ENCODE data around the gene SPATA31C2. TPM values are rescaled to one million over a fixed set of nuclear protein-coding genes. Genes with fewer than 3 reads are reported as not detected.
"Not testable (repeated sequence)": the region's sequence is repeated elsewhere in the genome, so short reads cannot be mapped to it uniquely, and the experiment has no call there.

SPATA31C2 gene
- polyA plus RNA-seq (2012; ENCODE audit: low read depth, missing spikeins), result not detected

GRCh38 chr9:88138375-88138774 lies at the start of gene SPATA31C2:
TSS of gene SPATA31C2 (minus strand) at chr9:88138475. CDS start at chr9:88138446, 29 bp downstream.
- not testable (repeated sequence) for FAIRE-seq; DNase-seq (ENCODE audit: insufficient read length, low spot score)

GRCh38 chr9:88187631-88188030 lies 49.4 kb upstream of the SPATA31C2 start:
- FAIRE-seq (no peak), DNase-seq (ENCODE audit: insufficient read length, low spot score) (no peak)
- TF ChIP-seq POU2F2 (IDR thresholded peaks at IDR 0.05; ENCODE audit: low read depth, low read length), result no peak
- no peak for TF ChIP-seq TAF1 (IDR thresholded peaks at IDR 0.05; ENCODE audit: low read depth, low read length)
- no peak for TF ChIP-seq PAX5 (IDR thresholded peaks at IDR 0.05; ENCODE audit: insufficient read depth, low read length, severe bottlenecking)
- TF ChIP-seq POLR2A (IDR thresholded peaks at IDR 0.05; ENCODE audit: low read depth, low read length), result no peak
- no peak for TF ChIP-seq POLR2AphosphoS5 (IDR thresholded peaks at IDR 0.05; ENCODE audit: low read depth, low read length)
- TF ChIP-seq SPI1 (IDR thresholded peaks at IDR 0.05; ENCODE audit: low read depth, low read length), result no peak

GRCh38 chr9:88186495-88187110 lies 48.3 kb upstream of the SPATA31C2 start:
- FAIRE-seq, result no peak
- TF ChIP-seq POU2F2 (IDR thresholded peaks at IDR 0.05; ENCODE audit: low read depth, low read length), result no peak
- TF ChIP-seq TAF1 (IDR thresholded peaks at IDR 0.05; ENCODE audit: low read depth, low read length), result no peak
- no peak for TF ChIP-seq POLR2A (IDR thresholded peaks at IDR 0.05; ENCODE audit: low read depth, low read length)
- TF ChIP-seq SPI1 (IDR thresholded peaks at IDR 0.05; ENCODE audit: low read depth, low read length), result no peak
- no peak for TF ChIP-seq PAX5 (IDR thresholded peaks at IDR 0.05; ENCODE audit: insufficient read depth, low read length, severe bottlenecking)
- TF ChIP-seq POLR2AphosphoS5 (IDR thresholded peaks at IDR 0.05; ENCODE audit: low read depth, low read length), result no peak
- DNase-seq (ENCODE audit: insufficient read length, low spot score), result no peak

GRCh38 chr9:88184976-88185375 lies 46.7 kb upstream of the SPATA31C2 start:
- DNase-seq (ENCODE audit: insufficient read length, low spot score) (no peak), FAIRE-seq (no peak)
- TF ChIP-seq PAX5 (IDR thresholded peaks at IDR 0.05; ENCODE audit: insufficient read depth, low read length, severe bottlenecking) (no peak), POU2F2 (IDR thresholded peaks at IDR 0.05; ENCODE audit: low read depth, low read length) (no peak), TAF1 (IDR thresholded peaks at IDR 0.05; ENCODE audit: low read depth, low read length) (no peak), POLR2AphosphoS5 (IDR thresholded peaks at IDR 0.05; ENCODE audit: low read depth, low read length) (no peak), SPI1 (IDR thresholded peaks at IDR 0.05; ENCODE audit: low read depth, low read length) (no peak), POLR2A (IDR thresholded peaks at IDR 0.05; ENCODE audit: low read depth, low read length) (no peak)

GRCh38 chr9:88183798-88184495 lies 45.7 kb upstream of the SPATA31C2 start:
- no peak for DNase-seq (ENCODE audit: insufficient read length, low spot score)
- no peak for FAIRE-seq
- no peak for TF ChIP-seq POU2F2 (IDR thresholded peaks at IDR 0.05; ENCODE audit: low read depth, low read length)

- no peak for DNase-seq (ENCODE audit: insufficient read length, low spot score)
- FAIRE-seq, result no peak
- no peak for TF ChIP-seq POLR2A (IDR thresholded peaks at IDR 0.05; ENCODE audit: low read depth, low read length)
- no peak for TF ChIP-seq TAF1 (IDR thresholded peaks at IDR 0.05; ENCODE audit: low read depth, low read length)
These were observed 44.2 kb upstream of the SPATA31C2 start for GRCh38 chr9:88182501-88182900.

- TF ChIP-seq POLR2A (IDR thresholded peaks at IDR 0.05; ENCODE audit: low read depth, low read length), result no peak
- TF ChIP-seq TAF1 (IDR thresholded peaks at IDR 0.05; ENCODE audit: low read depth, low read length), result no peak
- TF ChIP-seq POU2F2 (IDR thresholded peaks at IDR 0.05; ENCODE audit: low read depth, low read length), result no peak
- TF ChIP-seq SPI1 (IDR thresholded peaks at IDR 0.05; ENCODE audit: low read depth, low read length), result no peak
- no peak for TF ChIP-seq POLR2AphosphoS5 (IDR thresholded peaks at IDR 0.05; ENCODE audit: low read depth, low read length)
- TF ChIP-seq PAX5 (IDR thresholded peaks at IDR 0.05; ENCODE audit: insufficient read depth, low read length, severe bottlenecking), result no peak
- DNase-seq (ENCODE audit: insufficient read length, low spot score) (no peak), FAIRE-seq (no peak)
These were observed 41.9 kb upstream of the SPATA31C2 start for GRCh38 chr9:88180081-88180765.

GRCh38 chr9:88179062-88179521 lies 40.8 kb upstream of the SPATA31C2 start:
- no peak for FAIRE-seq
- TF ChIP-seq POLR2AphosphoS5 (IDR thresholded peaks at IDR 0.05; ENCODE audit: low read depth, low read length) (no peak), TAF1 (IDR thresholded peaks at IDR 0.05; ENCODE audit: low read depth, low read length) (no peak), POLR2A (IDR thresholded peaks at IDR 0.05; ENCODE audit: low read depth, low read length) (no peak), POU2F2 (IDR thresholded peaks at IDR 0.05; ENCODE audit: low read depth, low read length) (no peak), SPI1 (IDR thresholded peaks at IDR 0.05; ENCODE audit: low read depth, low read length) (no peak), PAX5 (IDR thresholded peaks at IDR 0.05; ENCODE audit: insufficient read depth, low read length, severe bottlenecking) (no peak)
- no peak for DNase-seq (ENCODE audit: insufficient read length, low spot score)

- no peak for DNase-seq (ENCODE audit: insufficient read length, low spot score)
- FAIRE-seq, result no peak
- no peak for TF ChIP-seq POLR2AphosphoS5 (IDR thresholded peaks at IDR 0.05; ENCODE audit: low read depth, low read length)
- TF ChIP-seq POLR2A (IDR thresholded peaks at IDR 0.05; ENCODE audit: low read depth, low read length), result no peak
- no peak for TF ChIP-seq TAF1 (IDR thresholded peaks at IDR 0.05; ENCODE audit: low read depth, low read length)
- no peak for TF ChIP-seq PAX5 (IDR thresholded peaks at IDR 0.05; ENCODE audit: insufficient read depth, low read length, severe bottlenecking)
- no peak for TF ChIP-seq POU2F2 (IDR thresholded peaks at IDR 0.05; ENCODE audit: low read depth, low read length)
- no peak for TF ChIP-seq SPI1 (IDR thresholded peaks at IDR 0.05; ENCODE audit: low read depth, low read length)
These were observed 40.4 kb upstream of the SPATA31C2 start for GRCh38 chr9:88178641-88179040.

- FAIRE-seq (no peak), DNase-seq (ENCODE audit: insufficient read length, low spot score) (no peak)
- TF ChIP-seq POLR2AphosphoS5 (IDR thresholded peaks at IDR 0.05; ENCODE audit: low read depth, low read length), result no peak
- TF ChIP-seq POU2F2 (IDR thresholded peaks at IDR 0.05; ENCODE audit: low read depth, low read length), result no peak
- TF ChIP-seq TAF1 (IDR thresholded peaks at IDR 0.05; ENCODE audit: low read depth, low read length), result no peak
- TF ChIP-seq SPI1 (IDR thresholded peaks at IDR 0.05; ENCODE audit: low read depth, low read length), result no peak
- TF ChIP-seq POLR2A (IDR thresholded peaks at IDR 0.05; ENCODE audit: low read depth, low read length), result no peak
- no peak for TF ChIP-seq PAX5 (IDR thresholded peaks at IDR 0.05; ENCODE audit: insufficient read depth, low read length, severe bottlenecking)
These were observed 39.1 kb upstream of the SPATA31C2 start for GRCh38 chr9:88177371-88177770.

Data from GM12891 (cell line).